Endothelial cell of umbilical vein (primary cell): ENCODE data around the gene GDPD4. TPM values are rescaled to one million over a fixed set of nuclear protein-coding genes. Genes with fewer than 3 reads are reported as not detected.

ENCODE experiments used
- BruUV-seq: library from RNA; stranded (reverse); fragments of 400-500 nt; replicated peaks from 2 replicates; lab custom pipeline; 2021; lab: Mats Ljungman, UMichigan
- CTCF ChIA-PET: fragments of 300-600, 350-600 bp; sonication (Branson Sonifier 250); formaldehyde crosslinking; loops from one replicate; lab custom pipeline; 2021; ENCODE audit warnings: antibody characterized with exemption, inconsistent platforms; lab: Charles Lee
- POLR2A ChIA-PET: fragments of 300-600, 350-600 bp; sonication (Branson Sonifier 250); formaldehyde crosslinking; loops from one replicate; lab custom pipeline; 2021; ENCODE audit warnings: antibody characterized with exemption, inconsistent platforms; lab: Charles Lee
- DNase-seq: peaks from one replicate; pipeline ENCODE4 v3.0.0-alpha.2; 2011; ENCODE audit warnings: low read depth, low spot score
- FAIRE-seq: peaks from 2 replicates; lab custom pipeline; 2011; peaks lifted over from hg19 to GRCh38; lab: Jason Lieb, UNC
- H2AFZ ChIP-seq: 2 replicates; pipeline ENCODE4 v1.6.0; 2012; ENCODE audit warnings: low read depth, low read length, control low read depth, inconsistent platforms
- H3K27ac ChIP-seq: 2 replicates; pipeline ENCODE4 v1.5.1; 2011; ENCODE audit warnings: low read depth, mild to moderate bottlenecking, control low read depth, low read length, moderate library complexity; ENCODE audit not compliant: insufficient read depth
- H3K27me3 ChIP-seq, 2 experiments: 2 replicates each; pipeline versions ENCODE4 v1.6.0 to v1.6.1; 2011; ENCODE audit warnings: low read length in 2 of 2, mixed read lengths in 1 of 2; ENCODE audit not compliant: control insufficient read depth in 2 of 2, insufficient read depth in 2 of 2
- H3K36me3 ChIP-seq, 2 experiments: 2 replicates in 1 of 2; 3 replicates in 1 of 2; pipeline ENCODE4 v1.5.1; 2011; ENCODE audit warnings: low read length in 2 of 2, mild to moderate bottlenecking in 1 of 2, moderate library complexity in 1 of 2; ENCODE audit not compliant: control insufficient read depth in 2 of 2, insufficient read depth in 2 of 2; ENCODE audit errors: extremely low read depth in 1 of 2
- H3K4me1 ChIP-seq: 3 replicates; pipeline ENCODE4 v1.5.1; 2011; ENCODE audit warnings: mild to moderate bottlenecking, low read length; ENCODE audit not compliant: control insufficient read depth, insufficient read depth; ENCODE audit errors: extremely low read depth
- H3K4me2 ChIP-seq: 2 replicates; pipeline ENCODE4 v1.6.1; 2011; ENCODE audit warnings: low read length, control low read depth, mixed read lengths; ENCODE audit not compliant: insufficient read depth
- H3K4me3 ChIP-seq, 3 experiments: fragments of 200-600 bp in 1 of 3; sonication (generic), shearing (Covaris generic) in 1 of 3; replicated peaks in 1 of 3; 2 replicates each; pipeline ENCODE4 v1.5.1; 2011 to 2016; ENCODE audit warnings: control low read depth in 3 of 3, low read length in 3 of 3, mild to moderate bottlenecking in 2 of 3, inconsistent platforms in 1 of 3, low read depth in 1 of 3, moderate library complexity in 1 of 3; ENCODE audit not compliant: insufficient read depth in 1 of 3
- H3K79me2 ChIP-seq: 2 replicates; pipeline ENCODE4 v1.6.0; 2012; ENCODE audit warnings: low read length, inconsistent platforms; ENCODE audit not compliant: control insufficient read depth, insufficient read depth
- H3K9ac ChIP-seq: replicated peaks from 2 replicates; pipeline ENCODE3; 2011; ENCODE audit warnings: low read length, control low read depth; ENCODE audit not compliant: insufficient read depth; ENCODE audit errors: extremely low read depth
- H3K9me1 ChIP-seq: replicated peaks from 3 replicates; pipeline ENCODE4 v1.6.0; 2011; ENCODE audit warnings: mild to moderate bottlenecking, low read length; ENCODE audit not compliant: control insufficient read depth, insufficient read depth; ENCODE audit errors: extremely low read depth
- H3K9me3 ChIP-seq: replicated peaks from 2 replicates; pipeline ENCODE4 v1.5.1; 2012; ENCODE audit warnings: low read length, inconsistent platforms; ENCODE audit not compliant: control insufficient read depth, insufficient read depth
- H4K20me1 ChIP-seq: replicated peaks from 2 replicates; pipeline ENCODE3; 2011; ENCODE audit warnings: mild to moderate bottlenecking, low read length; ENCODE audit not compliant: control insufficient read depth, insufficient read depth; ENCODE audit errors: extremely low read depth
- CTCF ChIP-seq, 2 donors: IDR thresholded peaks; 1 replicate in 1 of 2; 2 replicates in 1 of 2; pipeline ENCODE4 v1.5.1; 2011; ENCODE audit warnings: low read length in 2 of 2, mild to moderate bottlenecking in 2 of 2, moderate library complexity in 2 of 2, control low read depth in 1 of 2, inconsistent platforms in 1 of 2, low read depth in 1 of 2; ENCODE audit not compliant: insufficient read depth in 1 of 2; ENCODE audit errors: extremely low read depth in 1 of 2
- EZH2 ChIP-seq: IDR thresholded peaks from 2 replicates; pipeline ENCODE4 v1.6.1; 2012; ENCODE audit warnings: borderline replicate concordance, low read depth, mild to moderate bottlenecking, moderate library complexity, low read length, inconsistent platforms; ENCODE audit not compliant: severe bottlenecking
- FOS ChIP-seq: IDR thresholded peaks from 2 replicates; pipeline ENCODE4 v1.6.1; 2011; ENCODE audit warnings: mild to moderate bottlenecking, low read length, moderate library complexity, borderline replicate concordance; ENCODE audit not compliant: insufficient read depth
- GATA2 ChIP-seq: IDR thresholded peaks from 2 replicates; pipeline ENCODE4 v1.7.0; 2011; ENCODE audit warnings: low read depth, mild to moderate bottlenecking, moderate library complexity, mixed read lengths, low read length; ENCODE audit not compliant: insufficient read length, insufficient read depth
- JUN ChIP-seq: IDR thresholded peaks from 2 replicates; pipeline ENCODE4 v1.6.1; 2011; ENCODE audit warnings: borderline replicate concordance, low read depth; ENCODE audit not compliant: insufficient read length, insufficient read depth
- MAX ChIP-seq: IDR thresholded peaks from 2 replicates; pipeline ENCODE4 v1.6.1; 2011; ENCODE audit not compliant: insufficient read depth, insufficient read length
- MYC ChIP-seq: IDR thresholded peaks from one replicate; pipeline ENCODE4 v1.6.1; 2011; ENCODE audit warnings: mild to moderate bottlenecking, low read depth, low read length
- POLR2A ChIP-seq: IDR thresholded peaks from 2 replicates; pipeline ENCODE4 v1.6.1; 2012; ENCODE audit warnings: low read depth, mild to moderate bottlenecking, control low read depth, low read length
- POLR2AphosphoS5 ChIP-seq: IDR thresholded peaks from 2 replicates; pipeline ENCODE4 v1.6.1; 2012; ENCODE audit warnings: low read depth, mild to moderate bottlenecking, control low read depth, low read length, moderate library complexity; ENCODE audit not compliant: insufficient read depth
- dilution Hi-C: fragments of 300-500 bp; cut with MboI; formaldehyde crosslinking; loops from one replicate; pipeline ENCODE4 v1.15.0; 2019; ENCODE audit warnings: low sequenced_read_pairs; ENCODE audit not compliant: extremely low pct_ligation_motif_present
- intact Hi-C: fragments of 100-400 bp; cut with micrococcal nuclease; formaldehyde crosslinking; loops from one replicate; pipeline ENCODE4 v1.10.0; 2022
- polyA plus RNA-seq, 4 experiments: library from polyadenylated mRNA; depleted of rRNA in 3 of 4; stranded (reverse) in 3 of 4; unstranded in 1 of 4; fragments of >200 nt; gene quantifications; 2 replicates each; pipeline versions ENCODE4 v1.2.1 to v1.2.3, GENCODE V29; 2011 to 2012; ENCODE audit warnings: missing spikeins in 1 of 4
- total RNA-seq: library from RNA; stranded (reverse); gene quantifications from 2 replicates; pipeline ENCODE4 v1.2.3, GENCODE V29; 2021

The GDPD4 gene
- total and polyA plus RNA-seq, 2 donors (not counting 3 experiments of a cell fraction or from before 2014, with no cell fraction given) = not detected

- Histone ChIP-seq H3K9me3 (no peaks in the 10 kb centered on the region), H3K9me1 (no peaks in the 10 kb centered on the region), H2AFZ (no peak overlapping the region), H3K27me3 (no peaks in the 10 kb centered on the region), H3K27ac (no peak overlapping the region), H3K9ac (no peak overlapping the region), H3K4me1 (no peaks in the 10 kb centered on the region), H3K36me3 (no peaks in the 10 kb centered on the region), H3K79me2 (no peaks in the 10 kb centered on the region), H3K4me3 (no peak overlapping the region), H4K20me1 (no peaks in the 10 kb centered on the region), H3K4me2 (no peak overlapping the region)
- POLR2A ChIA-PET = no interaction called here
- DNase-seq = no peak
- TF ChIP-seq MAX (no peak), CTCF (IDR thresholded peaks at IDR 0.05; ENCODE audit: extremely low read depth in 1 of 2, insufficient read depth in 1 of 2, low read depth in 1 of 2, low read length in 2 of 2) (no peak), MYC (no peak), JUN (no peak), FOS (no peak), EZH2 (no peak), GATA2 (no peak), POLR2AphosphoS5 (no peak), POLR2A (no peak)
- CTCF ChIA-PET = interaction anchor here (1.5 to 2.8 kb wide), 2 partner anchors 10 to 12 kb away, joined by 4 to 17 read pairs; no protein-coding TSS in a partner anchor
- no peak for FAIRE-seq
- intact Hi-C loops (no loop called here), dilution Hi-C loops (no loop called here)
- BruUV-seq = no TSS peak
These were observed 95.0 kb downstream of the GDPD4 start for GRCh38 chr11:77206264-77207018.
